IPS-11a (cell line): ENCODE results near the gene SLC35D1.
A peak's percentile ranks its signal among the peaks of the same experiment; 100 is the strongest.
"Not testable (repeated sequence)": the region's sequence is repeated elsewhere in the genome, so short reads cannot be mapped to it uniquely, and the experiment has no call there.

Experiments
- H3K4me3 ChIP-seq: one replicate; pipeline ENCODE4 v1.5.1; 2013; ENCODE audit warnings: low read depth, low read length, control low read depth

The SLC35D1 gene

DNA sequence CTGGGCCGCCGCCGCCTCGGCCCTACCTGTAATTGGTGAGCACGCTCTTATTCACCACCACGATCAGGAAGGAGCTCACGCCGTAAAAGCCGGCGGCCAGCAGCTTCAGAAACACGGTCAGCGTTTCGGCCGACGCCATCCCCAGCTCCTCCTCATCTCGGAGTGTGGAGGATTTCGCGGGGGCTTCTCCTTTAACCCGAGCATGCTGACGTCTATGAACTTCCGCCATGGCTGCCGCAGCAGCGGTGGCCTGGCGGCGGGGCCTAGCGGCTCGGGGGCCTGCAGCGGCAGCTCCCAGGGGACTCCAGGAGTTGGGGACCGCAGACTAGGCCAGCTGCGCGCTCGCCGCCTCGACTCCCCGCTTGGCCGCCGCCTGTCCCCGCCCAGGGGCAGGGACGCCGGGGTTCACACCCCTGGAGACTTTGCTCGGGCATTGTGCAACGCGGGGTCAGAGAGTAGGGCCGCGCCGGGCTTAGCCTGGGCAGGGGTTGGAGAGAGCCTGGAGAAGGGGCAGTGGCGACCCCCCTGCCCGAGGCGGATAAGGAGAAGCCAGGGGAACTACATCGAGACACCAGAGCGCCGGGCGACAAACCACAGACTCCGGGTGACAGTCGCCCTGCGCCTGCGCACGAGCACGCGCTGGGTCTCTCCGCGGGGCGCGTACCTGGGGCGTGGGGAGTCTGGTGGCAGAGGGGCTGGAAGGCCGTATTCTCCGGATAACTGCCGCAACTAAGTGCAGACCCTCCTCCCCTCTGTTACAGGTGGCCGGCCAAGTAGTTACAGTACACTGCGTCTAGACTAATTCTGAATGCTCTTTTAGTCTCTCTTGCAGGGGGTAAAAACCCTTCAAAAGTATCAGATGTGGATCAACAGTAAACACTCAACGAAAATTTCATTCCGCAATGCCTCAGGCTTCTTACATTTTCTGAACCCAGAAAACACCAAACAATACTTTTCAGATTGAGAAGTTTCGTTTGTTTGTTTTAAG, at the start of gene SLC35D1:
Gene SLC35D1 (minus strand): TSS at position 364 of the 988 bp plus-strand sequence. CDS start 135 bp downstream, at position 229.
- peak within 1 kb of the TSS; percentile 77 for H3K4me3 ChIP-seq

- H3K4me3 ChIP-seq, result no peak overlapping the region
Observed at GRCh38 chr1:67103548-67103947, 49.6 kb upstream of the SLC35D1 start.

- H3K4me3 ChIP-seq, result no peak overlapping the region
Observed at GRCh38 chr1:67100833-67101232, 46.9 kb upstream of the SLC35D1 start.

GRCh38 chr1:67097305-67097704, 43.4 kb upstream of the SLC35D1 start:
- no peak overlapping the region for H3K4me3 ChIP-seq

GRCh38 chr1:67094191-67094590, 40.2 kb upstream of the SLC35D1 start:
- no peak overlapping the region for H3K4me3 ChIP-seq

GRCh38 chr1:67089685-67090208, 35.8 kb upstream of the SLC35D1 start:
- H3K4me3 ChIP-seq, result no peak overlapping the region

DNA sequence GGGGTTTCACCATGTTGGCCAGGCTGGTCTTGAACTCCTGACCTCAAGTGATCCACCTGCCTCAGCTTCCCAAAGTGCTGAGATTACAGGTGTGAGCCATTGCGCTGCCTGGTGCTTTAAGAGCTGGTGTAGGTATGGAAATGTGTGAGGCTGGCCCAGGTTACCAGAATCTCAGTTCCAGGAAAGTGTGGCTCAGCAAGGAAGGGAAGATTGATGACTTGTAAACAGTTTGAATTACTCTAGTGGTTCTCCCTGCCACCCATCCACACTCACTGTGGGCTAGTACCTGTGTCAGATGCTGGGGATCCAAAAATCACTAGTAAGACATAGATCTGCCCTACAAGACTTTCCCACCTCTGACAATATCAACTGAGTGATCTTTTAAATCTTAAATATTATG, 34.5 kb upstream of the SLC35D1 start:
- H3K4me3 ChIP-seq, result no peak overlapping the region

GRCh38 chr1:67085326-67085725, 31.4 kb upstream of the SLC35D1 start:
- no peak overlapping the region for H3K4me3 ChIP-seq

DNA sequence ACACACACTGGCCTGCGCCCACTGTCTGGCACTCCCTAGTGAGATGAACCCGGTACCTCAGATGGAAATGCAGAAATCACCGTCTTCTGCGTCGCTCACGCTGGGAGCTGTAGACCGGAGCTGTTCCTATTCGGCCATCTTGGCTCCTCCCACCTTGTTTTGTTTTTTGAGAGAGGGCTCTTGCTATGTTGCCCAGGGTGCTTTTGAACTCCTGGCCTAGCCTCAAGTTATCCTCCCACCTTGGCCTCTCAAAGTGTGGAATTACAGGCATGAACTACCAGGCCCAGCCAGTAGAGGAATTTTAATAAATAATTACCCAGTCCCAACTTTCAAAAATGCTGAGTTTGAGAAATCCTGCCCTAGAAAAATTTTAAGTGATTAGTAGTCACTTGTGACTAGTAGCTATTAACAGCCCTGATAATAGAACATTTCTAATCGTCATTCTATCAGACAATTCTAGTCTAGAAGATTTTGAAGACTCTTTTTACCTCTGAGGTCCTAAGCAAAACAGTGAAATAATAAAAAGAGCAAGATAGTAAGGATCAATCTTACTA, 30.9 kb upstream of the SLC35D1 start:
- H3K4me3 ChIP-seq, result no peak overlapping the region

DNA sequence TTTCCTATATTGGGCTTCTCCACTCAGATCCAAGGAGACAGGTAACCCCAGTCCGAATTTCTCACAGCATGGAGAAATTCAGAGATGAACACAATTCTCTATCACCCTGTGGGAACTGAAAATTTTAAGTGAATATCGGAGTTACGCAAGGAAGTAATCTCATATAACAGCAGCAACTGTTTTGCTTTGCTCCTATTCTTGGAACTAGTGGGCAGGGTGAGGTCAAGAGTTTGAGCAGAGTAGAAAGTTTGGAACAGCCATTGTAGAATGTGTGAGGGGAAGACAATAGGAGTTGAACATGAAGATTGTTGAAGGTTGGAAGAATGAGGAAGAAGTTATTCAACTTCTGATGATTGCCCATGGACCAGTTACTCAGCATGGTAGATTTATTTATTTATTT, 24.3 kb upstream of the SLC35D1 start:
- no peak overlapping the region for H3K4me3 ChIP-seq

- H3K4me3 ChIP-seq, result no peak overlapping the region
Observed at GRCh38 chr1:67077593-67077992, 23.6 kb upstream of the SLC35D1 start.

GRCh38 chr1:67072749-67073148, 18.8 kb upstream of the SLC35D1 start:
- H3K4me3 ChIP-seq, result no peak overlapping the region

- not testable (repeated sequence) for H3K4me3 ChIP-seq
Observed at GRCh38 chr1:67067655-67068054, 13.7 kb upstream of the SLC35D1 start.

- no peak overlapping the region for H3K4me3 ChIP-seq
Observed at GRCh38 chr1:67062412-67062811, 8.5 kb upstream of the SLC35D1 start.

DNA sequence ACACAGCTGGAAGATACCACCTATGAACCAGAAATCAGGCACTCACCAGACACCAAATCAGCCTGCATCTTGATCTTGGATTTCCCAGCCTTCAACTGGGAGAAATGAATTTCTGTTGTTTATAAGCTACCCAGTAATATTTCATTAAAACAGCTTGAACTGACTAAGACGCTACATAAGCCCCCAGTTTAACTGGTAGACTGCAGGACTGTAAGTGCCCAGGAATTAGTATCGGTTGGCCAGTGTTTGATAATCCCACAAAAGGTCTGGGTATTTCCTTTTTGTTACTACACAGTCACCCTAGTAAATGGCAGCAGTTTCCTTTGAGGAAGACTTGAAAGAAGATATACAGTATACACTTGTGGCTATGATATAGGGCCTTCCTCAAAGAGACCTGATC, 7.3 kb upstream of the SLC35D1 start:
- no peak overlapping the region for H3K4me3 ChIP-seq

DNA sequence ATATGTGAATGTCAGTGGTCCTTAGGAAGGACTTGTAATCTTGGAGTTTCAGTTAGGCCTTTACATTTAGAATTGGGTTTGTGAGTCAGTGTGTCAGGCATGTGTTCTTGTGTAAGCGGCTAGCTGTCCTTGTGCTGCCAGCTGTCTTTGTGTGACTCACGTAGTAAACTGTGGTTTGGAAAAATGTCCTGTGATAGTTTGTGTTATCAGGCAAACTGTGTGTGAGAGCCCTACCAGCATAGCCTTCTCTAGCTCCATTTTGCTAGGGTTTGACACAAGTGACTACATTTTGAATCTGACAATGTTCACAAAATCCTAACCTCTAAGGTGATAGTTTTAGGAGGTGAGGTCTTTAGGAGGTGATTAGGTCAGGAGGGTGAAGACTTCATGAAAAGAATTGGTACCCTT, 6.9 kb upstream of the SLC35D1 start:
- no peak overlapping the region for H3K4me3 ChIP-seq

DNA sequence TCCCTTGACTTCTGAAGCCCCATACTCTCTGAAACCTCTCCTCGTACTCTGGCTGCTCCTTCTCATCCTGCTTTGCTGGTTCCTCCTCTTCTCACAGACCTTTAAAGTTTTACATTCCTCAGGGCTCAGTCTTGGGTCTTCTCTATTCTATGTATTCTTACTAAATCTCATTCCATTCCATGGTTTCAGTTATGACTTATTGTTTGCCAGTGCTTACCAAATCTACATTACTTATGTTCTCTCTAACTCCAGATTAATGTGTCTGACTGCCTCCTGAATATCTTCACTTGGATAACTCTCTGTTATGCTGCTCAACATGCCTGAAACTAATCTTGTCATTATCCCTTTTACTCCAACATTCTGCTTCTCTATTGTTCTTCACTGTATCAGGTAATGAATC, 5.4 kb upstream of the SLC35D1 start:
- no peak overlapping the region for H3K4me3 ChIP-seq

DNA sequence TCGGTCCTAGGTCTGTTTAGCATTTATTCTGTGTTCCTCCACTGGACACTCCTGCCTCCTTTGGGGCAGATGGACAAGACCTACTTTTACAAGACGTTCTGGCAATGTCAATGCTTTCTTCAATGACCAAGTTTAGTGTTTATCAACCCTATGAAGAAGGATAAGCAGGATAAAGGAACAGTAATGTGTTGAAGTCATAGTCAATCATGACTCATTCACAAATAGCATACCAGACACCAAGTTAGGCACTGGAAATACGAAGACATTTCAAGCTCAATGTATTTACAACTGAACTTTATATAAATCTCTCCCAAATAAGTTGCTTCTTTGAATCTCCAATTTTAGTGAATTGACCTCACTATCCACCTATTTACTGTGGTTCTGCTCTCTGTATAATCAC, 4.8 kb upstream of the SLC35D1 start:
- no peak overlapping the region for H3K4me3 ChIP-seq

DNA sequence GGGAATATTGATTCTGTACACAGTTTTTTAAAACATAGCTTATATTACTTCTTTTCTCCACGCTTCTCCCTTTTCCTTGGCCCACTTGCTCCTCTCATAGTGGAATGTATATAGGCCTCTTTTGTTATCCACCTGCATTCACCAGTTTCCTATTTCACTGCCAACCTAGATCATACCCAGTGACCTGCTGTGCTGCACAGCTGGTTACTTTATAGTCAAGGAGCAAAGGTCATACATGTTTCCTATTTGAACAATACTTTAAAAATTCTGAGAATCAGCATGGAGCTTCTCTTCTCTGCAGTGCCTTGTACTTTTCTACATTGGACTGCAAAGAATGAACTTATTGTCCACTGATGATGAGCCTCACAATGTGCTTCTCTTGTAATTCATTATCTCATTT, 4.3 kb upstream of the SLC35D1 start:
- no peak overlapping the region for H3K4me3 ChIP-seq

- H3K4me3 ChIP-seq, result peak overlapping the region; percentile 77
Observed at GRCh38 chr1:67053535-67053784, 488 bp downstream of the SLC35D1 start.

DNA sequence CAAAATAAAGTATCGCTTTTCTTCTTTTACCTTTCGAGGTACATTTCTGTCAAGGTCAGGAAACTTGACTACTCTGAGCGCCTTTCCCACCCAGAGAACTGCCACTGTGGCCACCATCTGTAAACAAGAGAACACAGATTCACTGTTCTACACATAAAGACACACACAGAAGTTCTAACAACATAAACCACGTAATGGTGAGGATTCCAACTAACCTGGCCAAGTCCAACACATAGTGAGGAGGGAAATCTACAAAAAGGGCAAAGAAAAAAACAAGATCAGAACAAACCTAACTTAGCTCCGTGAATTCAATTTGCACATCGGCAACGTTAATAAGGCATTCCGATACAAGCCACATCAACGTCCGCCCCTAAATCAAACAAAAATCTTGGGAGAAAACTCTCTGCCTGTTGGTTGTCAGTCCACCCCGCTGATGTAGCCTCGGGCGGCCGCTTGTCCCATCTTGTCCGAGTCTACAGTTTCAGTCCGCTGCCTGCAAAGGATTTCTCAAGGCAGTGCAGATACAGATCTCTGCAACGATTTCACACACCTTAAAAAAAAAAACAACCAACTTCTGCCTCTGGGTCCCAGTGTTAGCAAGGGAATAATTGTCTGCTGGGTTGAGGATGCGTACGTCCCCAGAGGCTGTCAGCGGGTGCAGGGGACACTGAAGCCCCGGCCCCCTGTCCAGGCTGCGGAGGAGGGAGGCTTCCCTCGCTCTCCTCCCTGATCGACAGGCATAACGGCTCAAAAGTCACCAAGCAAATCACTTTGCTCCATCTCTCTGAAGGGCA, 1.0 kb downstream of the SLC35D1 start:
- peak overlapping the region; percentile 77 for H3K4me3 ChIP-seq

DNA sequence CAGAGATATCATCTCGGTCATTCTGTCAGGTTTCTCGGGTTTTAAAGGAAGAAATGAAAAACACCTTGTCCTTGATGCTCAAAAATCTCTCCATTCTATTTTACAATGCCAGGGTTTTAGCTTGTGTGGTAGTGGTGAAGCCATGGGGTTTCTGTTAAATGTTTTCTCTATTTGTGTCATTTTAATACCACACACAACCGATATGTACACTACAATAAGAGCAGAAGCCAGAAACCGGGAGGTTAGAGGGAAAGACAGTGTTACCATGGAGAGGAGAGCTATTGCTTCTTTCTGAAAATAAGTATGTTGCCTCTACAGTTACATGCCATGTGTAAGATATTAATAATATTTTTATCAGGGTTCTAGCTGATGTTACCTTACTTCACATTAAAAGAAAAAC, 2.8 kb downstream of the SLC35D1 start:
- no peak overlapping the region for H3K4me3 ChIP-seq
